A673 (cell line): ENCODE data around the gene ODAD4.
"Not testable (repeated sequence)": the region's sequence is repeated elsewhere in the genome, so short reads cannot be mapped to it uniquely, and the experiment has no call there.

ENCODE experiments used
- CTCF ChIP-seq: fragments of 300-800, 200-600 bp; sonication (generic); conservative IDR thresholded peaks from 2 replicates; pipeline ENCODE4 v1.5.1; 2017; ENCODE audit warnings: low read depth, mild to moderate bottlenecking, antibody characterized with exemption, low read length, moderate library complexity, mixed read lengths
- EZH2 ChIP-seq: fragments of 200-600 bp; sonication (generic); IDR thresholded peaks from 2 replicates; pipeline ENCODE4 v1.6.1; 2017; ENCODE audit warnings: borderline replicate concordance, low read depth, mild to moderate bottlenecking, mixed read lengths, antibody characterized with exemption, low read length; ENCODE audit not compliant: poor library complexity, severe bottlenecking

- TF ChIP-seq CTCF, EZH2: not testable (repeated sequence)
These were observed 1.3 kb downstream of the ODAD4 start for GRCh38 chr17:41931715-41932114.
